WERI-Rb-1 (cell line): Measurements from ENCODE around the gene IMPDH1.
A peak's percentile ranks its signal among the peaks of the same experiment; 100 is the strongest.

Source experiments
- DNase-seq: peaks from one replicate; pipeline ENCODE4 v3.0.0-alpha.2; 2020
- H3K27ac ChIP-seq: fragments of 250-450 bp; sonication (Bioruptor Pico); 2 replicates; pipeline ENCODE4 v1.5.1; 2020; ENCODE audit warnings: mild to moderate bottlenecking, moderate library complexity
- H3K27me3 ChIP-seq: fragments of 250-450 bp; sonication (Bioruptor Pico); 2 replicates; pipeline ENCODE4 v1.5.1; 2021; ENCODE audit warnings: mild to moderate bottlenecking, low read depth, moderate library complexity; ENCODE audit not compliant: insufficient read depth, severe bottlenecking
- H3K36me3 ChIP-seq: fragments of 250-450 bp; sonication (Bioruptor Pico); 2 replicates; pipeline ENCODE4 v1.5.1; 2020; ENCODE audit warnings: mild to moderate bottlenecking, moderate library complexity
- H3K4me3 ChIP-seq: 2 replicates; pipeline ENCODE4 v1.5.1; 2011; ENCODE audit warnings: low read depth, mild to moderate bottlenecking, control low read depth, low read length
- H3K9me3 ChIP-seq: fragments of 250-450 bp; sonication (Bioruptor Pico); 2 replicates; pipeline ENCODE4 v1.5.1; 2021; ENCODE audit warnings: mild to moderate bottlenecking, moderate library complexity; ENCODE audit not compliant: severe bottlenecking
- TF ChIP-seq, protein P1 (sequence below): IDR thresholded peaks from 2 replicates; pipeline ENCODE4 v1.5.1; 2011; ENCODE audit warnings: low read depth, mild to moderate bottlenecking, control low read depth, inconsistent platforms, low read length

IMPDH1 gene

DNA sequence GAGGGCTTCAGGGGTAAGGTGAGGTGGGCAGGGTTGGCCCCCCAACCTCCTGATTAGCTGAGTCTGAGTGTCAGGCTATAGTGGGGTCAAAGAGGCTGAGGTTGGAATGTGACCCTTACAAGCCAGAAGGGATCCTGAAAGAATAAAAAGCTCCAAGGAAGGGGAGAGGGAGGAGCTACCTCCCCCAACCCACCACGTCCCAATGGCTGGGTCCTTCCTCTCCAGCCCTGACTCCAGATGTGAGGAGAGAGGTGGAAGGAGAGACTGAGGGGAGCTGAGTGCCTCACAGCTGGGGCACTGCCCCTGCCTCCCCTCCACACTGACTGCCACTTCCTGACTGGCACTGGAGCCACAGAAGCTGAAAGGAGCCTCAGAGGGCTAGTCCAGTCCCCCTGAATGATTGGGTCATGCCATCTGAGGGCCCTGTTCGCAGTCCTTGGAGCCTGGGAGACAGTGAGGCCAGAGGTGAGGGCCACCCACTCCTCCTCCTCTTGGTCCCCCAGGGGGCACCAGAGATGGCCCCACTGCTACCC is 20.6 kb downstream of the IMPDH1 start:
- Histone ChIP-seq H3K9me3 (no peaks in the 10 kb centered on the region), H3K27me3 (no peaks in the 10 kb centered on the region), H3K4me3 (no peak overlapping the region), H3K36me3 (peaks cover 11% of the 10 kb centered on the region), H3K27ac (no peak overlapping the region)
- TF ChIP-seq, protein P1, sequence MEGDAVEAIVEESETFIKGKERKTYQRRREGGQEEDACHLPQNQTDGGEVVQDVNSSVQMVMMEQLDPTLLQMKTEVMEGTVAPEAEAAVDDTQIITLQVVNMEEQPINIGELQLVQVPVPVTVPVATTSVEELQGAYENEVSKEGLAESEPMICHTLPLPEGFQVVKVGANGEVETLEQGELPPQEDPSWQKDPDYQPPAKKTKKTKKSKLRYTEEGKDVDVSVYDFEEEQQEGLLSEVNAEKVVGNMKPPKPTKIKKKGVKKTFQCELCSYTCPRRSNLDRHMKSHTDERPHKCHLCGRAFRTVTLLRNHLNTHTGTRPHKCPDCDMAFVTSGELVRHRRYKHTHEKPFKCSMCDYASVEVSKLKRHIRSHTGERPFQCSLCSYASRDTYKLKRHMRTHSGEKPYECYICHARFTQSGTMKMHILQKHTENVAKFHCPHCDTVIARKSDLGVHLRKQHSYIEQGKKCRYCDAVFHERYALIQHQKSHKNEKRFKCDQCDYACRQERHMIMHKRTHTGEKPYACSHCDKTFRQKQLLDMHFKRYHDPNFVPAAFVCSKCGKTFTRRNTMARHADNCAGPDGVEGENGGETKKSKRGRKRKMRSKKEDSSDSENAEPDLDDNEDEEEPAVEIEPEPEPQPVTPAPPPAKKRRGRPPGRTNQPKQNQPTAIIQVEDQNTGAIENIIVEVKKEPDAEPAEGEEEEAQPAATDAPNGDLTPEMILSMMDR = no peak
- no peak for DNase-seq

DNA sequence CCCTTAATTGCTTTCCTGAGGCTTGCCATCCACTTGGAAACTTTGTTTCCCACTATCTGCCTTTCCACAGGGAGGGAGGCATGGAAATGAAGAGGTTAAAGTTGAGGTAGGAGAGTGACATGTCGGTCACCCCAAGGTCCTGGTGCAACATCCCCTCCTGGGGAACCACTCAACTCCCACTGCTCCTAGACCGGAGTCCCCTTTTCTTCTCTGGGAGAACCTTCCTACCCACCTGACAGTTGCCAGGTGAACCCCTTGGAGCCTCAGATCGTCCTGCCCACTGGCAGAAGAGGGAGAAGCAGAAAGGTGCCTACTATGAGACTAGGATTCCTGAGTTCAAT is 21.7 kb downstream of the IMPDH1 start:
- DNase-seq = no peak
- TF ChIP-seq, protein P1 = no peak
- Histone ChIP-seq H3K27me3 (no peaks in the 10 kb centered on the region), H3K4me3 (no peak overlapping the region), H3K36me3 (peaks cover 7% of the 10 kb centered on the region), H3K27ac (no peak overlapping the region), H3K9me3 (no peaks in the 10 kb centered on the region)

DNA sequence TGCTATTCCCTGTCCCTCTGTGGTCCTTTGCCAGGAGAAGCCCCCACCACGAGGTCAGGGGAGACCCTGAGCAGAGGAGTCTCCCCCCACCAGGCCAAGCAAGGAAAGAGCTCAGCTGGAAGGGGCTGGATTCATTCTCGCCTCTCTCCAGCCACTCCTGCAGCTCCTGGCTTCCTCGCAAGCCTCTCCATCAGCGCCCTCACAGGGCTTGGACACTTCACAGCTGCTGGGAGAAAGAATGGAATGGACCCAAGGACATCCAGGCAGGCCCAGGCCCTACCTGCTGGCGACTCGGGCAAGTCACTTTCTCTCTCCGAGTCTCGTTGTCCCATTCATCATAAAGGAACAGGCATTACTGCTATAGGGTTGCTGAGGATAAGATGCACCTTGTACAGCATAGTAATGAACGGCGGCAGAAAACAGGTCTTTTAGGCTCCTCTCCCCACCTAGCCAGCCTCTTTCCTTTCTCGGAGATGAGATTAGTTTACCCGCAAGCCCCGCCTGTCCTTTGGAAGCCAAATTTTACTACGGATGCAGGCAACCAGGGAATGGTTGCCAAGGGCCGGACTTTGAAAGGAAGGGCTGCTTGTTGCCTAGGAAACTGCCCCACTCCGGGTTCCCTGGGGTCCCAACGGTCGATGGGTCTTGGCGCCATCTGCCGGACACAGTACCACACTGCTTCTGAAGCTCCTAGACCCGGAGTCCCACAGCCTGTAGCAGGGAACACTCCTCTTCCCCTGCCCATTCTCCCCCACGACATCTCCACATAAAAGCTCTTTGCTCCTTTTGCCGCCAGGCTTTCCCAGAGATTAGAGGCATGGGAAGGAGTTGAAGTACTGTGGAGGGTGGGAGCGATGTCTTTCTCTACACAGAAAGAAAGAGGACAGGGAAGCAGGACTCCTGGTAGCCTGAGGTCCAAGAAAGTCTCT is 22.3 kb downstream of the IMPDH1 start:
- Histone ChIP-seq H3K27me3 (no peaks in the 10 kb centered on the region), H3K27ac (no peak overlapping the region), H3K36me3 (peaks cover 7% of the 10 kb centered on the region), H3K4me3 (no peak overlapping the region), H3K9me3 (no peaks in the 10 kb centered on the region)
- TF ChIP-seq, protein P1 = peak; percentile 94
- peak; percentile 83 for DNase-seq

DNA sequence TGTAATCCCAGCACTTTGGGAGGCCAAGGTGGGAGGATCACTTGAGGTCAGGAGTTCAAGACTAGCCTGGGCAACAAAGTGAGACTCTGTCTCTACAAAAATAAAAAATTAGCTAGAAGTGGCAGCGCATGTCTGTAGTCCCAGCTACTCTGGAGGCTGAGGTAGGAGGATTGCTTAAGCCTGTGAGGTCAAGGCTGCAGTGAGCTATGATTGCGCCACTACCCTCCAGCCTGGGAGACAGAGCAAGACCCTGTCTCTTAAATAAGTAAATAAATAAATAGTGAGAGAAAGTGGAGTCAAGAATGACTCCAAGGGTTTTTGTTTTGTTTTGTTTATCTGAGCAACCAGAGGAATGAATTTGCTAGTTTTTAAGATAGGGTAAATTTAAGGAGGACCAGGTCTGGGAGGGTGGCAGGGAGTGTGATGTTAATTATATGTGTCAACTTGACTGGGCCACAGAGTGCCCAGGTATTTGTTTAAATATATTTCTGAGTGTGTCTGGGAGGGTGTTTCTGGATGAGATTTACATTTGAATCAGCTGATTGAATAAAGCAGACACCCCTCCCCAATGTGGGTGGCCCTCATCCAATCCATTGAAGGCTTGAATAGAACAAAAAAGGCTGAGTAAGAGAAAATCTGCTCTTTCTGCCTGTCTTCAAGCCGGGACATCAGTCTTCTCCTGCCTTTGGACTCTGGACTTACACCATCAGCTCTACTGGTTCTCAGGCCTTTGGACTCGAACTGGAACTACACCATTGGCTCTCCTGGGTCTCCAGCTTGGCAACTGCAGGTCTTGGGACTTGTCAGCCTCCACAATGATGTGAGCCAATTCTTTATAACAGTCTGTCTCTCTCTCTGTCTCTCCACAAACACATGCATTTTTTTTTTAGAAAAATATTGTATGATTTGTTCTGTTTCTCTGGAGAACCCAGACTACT is 23.5 kb downstream of the IMPDH1 start:
- Histone ChIP-seq H3K9me3 (no peaks in the 10 kb centered on the region), H3K27me3 (no peaks in the 10 kb centered on the region), H3K27ac (no peak overlapping the region), H3K4me3 (no peak overlapping the region), H3K36me3 (no peaks in the 10 kb centered on the region)
- TF ChIP-seq, protein P1 = no peak
- DNase-seq = no peak

DNA sequence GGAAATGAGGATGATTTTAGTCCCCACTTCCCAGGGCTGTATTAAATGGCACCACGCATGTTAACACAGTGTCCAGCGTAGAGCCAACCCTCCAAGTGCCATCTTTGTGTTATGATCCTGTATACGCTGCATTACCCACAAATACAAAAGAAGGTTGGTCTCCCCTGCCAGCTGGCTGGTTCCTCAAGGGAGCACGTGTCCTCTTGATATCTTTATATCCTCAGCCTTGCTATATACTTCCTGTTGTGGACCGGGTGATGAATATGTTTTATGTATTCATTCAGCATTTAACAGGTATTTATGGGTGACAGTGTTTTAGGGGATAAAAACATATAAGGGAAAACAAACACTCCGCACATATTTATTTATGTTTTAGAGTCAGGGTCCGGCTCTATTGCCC is 25.1 kb downstream of the IMPDH1 start:
- DNase-seq = no peak
- Histone ChIP-seq H3K36me3 (no peaks in the 10 kb centered on the region), H3K4me3 (no peak overlapping the region), H3K27me3 (no peaks in the 10 kb centered on the region), H3K27ac (no peak overlapping the region), H3K9me3 (no peaks in the 10 kb centered on the region)
- TF ChIP-seq, protein P1 = no peak
